ENCODE measurements around the gene ZNF668.

The ZNF668 gene

GRCh38 chr16:31089199-31089598 lies 15.2 kb upstream of the ZNF668 start:
- TF ChIP-seq OSR1 (CRISPR knock-in tag; IDR thresholded peaks at IDR 0.05) (no peak), CREB5 (CRISPR knock-in tag; IDR thresholded peaks at IDR 0.05; ENCODE audit: low read depth) (no peak), ZNF565 (CRISPR knock-in tag; conservative IDR thresholded peaks at IDR 0.05; ENCODE audit: low read depth) (no peak), ARNTL (CRISPR knock-in tag; IDR thresholded peaks at IDR 0.05; ENCODE audit: borderline replicate concordance, low read depth) (no peak), POU6F1 (CRISPR knock-in tag; IDR thresholded peaks at IDR 0.05; ENCODE audit: borderline replicate concordance, low read depth) (no peak), PPARA (CRISPR knock-in tag; IDR thresholded peaks at IDR 0.05; ENCODE audit: borderline replicate concordance) (no peak), ESRRG (CRISPR knock-in tag; IDR thresholded peaks at IDR 0.05) (no peak), BACH2 (CRISPR knock-in tag; IDR thresholded peaks at IDR 0.05; ENCODE audit: borderline replicate concordance) (no peak), ZFP30 (CRISPR knock-in tag; IDR thresholded peaks at IDR 0.05) (no peak), TSHZ2 (CRISPR knock-in tag; IDR thresholded peaks at IDR 0.05) (no peak), TOX (CRISPR knock-in tag; IDR thresholded peaks at IDR 0.05; ENCODE audit: borderline replicate concordance) (no peak), ISL1 (CRISPR knock-in tag; IDR thresholded peaks at IDR 0.05) (no peak), SNAI2 (CRISPR knock-in tag; IDR thresholded peaks at IDR 0.05) (no peak), TCF4 (CRISPR knock-in tag; IDR thresholded peaks at IDR 0.05; ENCODE audit: borderline replicate concordance) (no peak), PATZ1 (CRISPR knock-in tag; IDR thresholded peaks at IDR 0.05; ENCODE audit: borderline replicate concordance) (no peak), RARB (CRISPR knock-in tag; IDR thresholded peaks at IDR 0.05) (no peak), ZFP3 (CRISPR knock-in tag; IDR thresholded peaks at IDR 0.05) (no peak), CSRNP3 (CRISPR knock-in tag; IDR thresholded peaks at IDR 0.05) (no peak), ZNF70 (CRISPR knock-in tag; IDR thresholded peaks at IDR 0.05) (no peak)
- no peak for ATAC-seq

- no peak for TF ChIP-seq CSDC2 (CRISPR knock-in tag; IDR thresholded peaks at IDR 0.05)
- no peak for TF ChIP-seq ZNF565 (CRISPR knock-in tag; conservative IDR thresholded peaks at IDR 0.05; ENCODE audit: low read depth)
- no peak for TF ChIP-seq ISL1 (CRISPR knock-in tag; IDR thresholded peaks at IDR 0.05)
- no peak for TF ChIP-seq TSHZ2 (CRISPR knock-in tag; IDR thresholded peaks at IDR 0.05)
- no peak for TF ChIP-seq BACH2 (CRISPR knock-in tag; IDR thresholded peaks at IDR 0.05; ENCODE audit: borderline replicate concordance)
- no peak for TF ChIP-seq ZNF70 (CRISPR knock-in tag; IDR thresholded peaks at IDR 0.05)
- TF ChIP-seq CSRNP3 (CRISPR knock-in tag; IDR thresholded peaks at IDR 0.05): no peak
- no peak for TF ChIP-seq ZFP30 (CRISPR knock-in tag; IDR thresholded peaks at IDR 0.05)
- TF ChIP-seq CREB5 (CRISPR knock-in tag; IDR thresholded peaks at IDR 0.05; ENCODE audit: low read depth): no peak
- no peak for TF ChIP-seq ZC3H10 (CRISPR knock-in tag; IDR thresholded peaks at IDR 0.05)
- TF ChIP-seq POU6F1 (CRISPR knock-in tag; IDR thresholded peaks at IDR 0.05; ENCODE audit: borderline replicate concordance, low read depth): no peak
- no peak for TF ChIP-seq ESRRG (CRISPR knock-in tag; IDR thresholded peaks at IDR 0.05)
Observed at GRCh38 chr16:31088459-31089183, 14.6 kb upstream of the ZNF668 start, which contains the start of gene PRSS53. TSS of gene PRSS53 (minus strand) at chr16:31088943. CDS start at chr16:31088809, 134 bp downstream.

More at GRCh38 chr16:31088459-31089183, 14.6 kb upstream of the ZNF668 start, which contains the start of gene PRSS53:
- ATAC-seq: no peak
